Left cardiac atrium (tissue), 4 donors: ENCODE results near the gene HYDIN. TPM values are rescaled to one million over a fixed set of nuclear protein-coding genes. Genes with fewer than 3 reads are reported as not detected.
"Not testable (repeated sequence)": the region's sequence is repeated elsewhere in the genome, so short reads cannot be mapped to it uniquely, and the experiment has no call there.

ENCODE experiments used
- ATAC-seq, 2 donors: fragments of 200-7000 bp; cut with Tn5 transposase; one replicate each; pipeline ENCODE4 v1.9.1; 2020; ENCODE audit warnings: mild to moderate bottlenecking in 2 of 2, moderate library complexity in 2 of 2
- DNase-seq: peaks from one replicate; pipeline ENCODE4 v3.0.0-alpha.2; 2020
- intact Hi-C, 2 donors: fragments of 100-400 bp; cut with DNase I; formaldehyde crosslinking; loops; one replicate each; pipeline versions ENCODE4 v1.14.1 to v1.15.1; 2022 to 2023
- total RNA-seq, 2 donors: library from RNA; stranded (reverse); fragmentation: NEBNext Ultra II Directional; extraction: Animal tissue kit (Norgen Biotek cat#: 25700); gene quantifications; one replicate each; pipeline ENCODE4 v1.2.1, GENCODE V29; 2021
- donor health status: DM: no; HTN: yes; CAD: no.
- donor health status: DM: no; HTN: yes; CAD: no; lungs with severe emphysema.
- donor health status: DM: yes; HTN: yes; CAD: no.
- donor health status: Dilated cardiomyopathy.

HYDIN gene
- total RNA-seq, 2 donors from 2014 or later, result 0.38 to 0.65 TPM

DNA sequence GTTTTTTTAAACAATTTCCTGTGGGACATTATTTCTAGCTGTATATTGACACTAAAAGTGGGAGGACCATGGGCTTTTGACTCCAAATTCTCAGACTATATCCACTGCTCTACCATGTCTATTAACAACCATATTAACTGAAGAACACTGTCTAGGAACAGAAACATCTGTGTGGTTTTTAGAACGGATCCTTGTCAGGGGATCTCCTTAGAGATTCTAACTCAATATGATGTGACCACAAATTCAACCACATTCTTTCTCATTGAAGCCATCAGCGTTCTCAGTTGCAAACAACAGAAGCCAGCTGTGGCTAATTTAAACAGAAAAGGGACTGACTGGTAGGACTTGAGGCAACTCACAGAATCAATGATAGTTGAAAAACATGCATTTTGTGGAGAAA, 73.2 kb downstream of the HYDIN start:
- ATAC-seq, DNase-seq, intact Hi-C loops: not testable (repeated sequence)

DNA sequence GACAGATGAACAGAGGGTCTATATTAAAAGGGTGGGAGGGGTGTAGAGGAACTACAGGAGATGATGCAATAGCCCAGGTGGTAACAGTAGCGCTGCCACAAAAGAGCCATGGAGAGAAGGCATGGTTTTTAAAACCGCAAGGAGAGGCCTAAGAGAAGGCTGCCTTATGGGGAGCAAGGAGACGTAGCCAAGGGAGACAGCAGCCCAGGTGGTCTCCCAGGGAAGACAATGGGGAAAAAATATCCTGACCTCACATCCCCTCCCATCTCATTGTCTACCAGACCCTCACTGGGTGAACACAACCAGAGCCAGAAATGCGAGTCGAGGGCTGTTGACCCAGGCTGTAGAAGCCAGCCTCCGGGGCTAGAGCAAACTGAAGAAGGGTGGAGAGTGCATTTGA, 77.2 kb downstream of the HYDIN start:
- DNase-seq, ATAC-seq, intact Hi-C loops: not testable (repeated sequence)

DNA sequence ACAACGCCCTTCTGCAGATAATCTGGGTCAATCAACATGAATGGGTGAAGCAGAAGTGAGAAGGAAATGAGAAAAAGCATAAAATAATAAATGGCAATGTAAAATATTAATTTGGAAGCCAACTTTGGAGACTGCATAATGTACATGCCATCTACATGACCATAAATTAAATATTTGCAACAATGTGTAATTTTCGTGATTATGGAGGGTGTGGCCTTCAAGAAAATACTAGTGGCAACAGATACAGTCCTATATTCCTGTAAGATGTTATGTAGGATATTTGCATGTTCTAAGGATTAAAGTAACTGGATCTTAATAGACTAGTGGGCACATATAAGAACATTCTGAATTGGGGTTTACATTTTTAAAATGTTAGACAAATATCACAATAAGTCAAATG, 78.9 kb downstream of the HYDIN start:
- ATAC-seq, DNase-seq, intact Hi-C loops: not testable (repeated sequence)

DNA sequence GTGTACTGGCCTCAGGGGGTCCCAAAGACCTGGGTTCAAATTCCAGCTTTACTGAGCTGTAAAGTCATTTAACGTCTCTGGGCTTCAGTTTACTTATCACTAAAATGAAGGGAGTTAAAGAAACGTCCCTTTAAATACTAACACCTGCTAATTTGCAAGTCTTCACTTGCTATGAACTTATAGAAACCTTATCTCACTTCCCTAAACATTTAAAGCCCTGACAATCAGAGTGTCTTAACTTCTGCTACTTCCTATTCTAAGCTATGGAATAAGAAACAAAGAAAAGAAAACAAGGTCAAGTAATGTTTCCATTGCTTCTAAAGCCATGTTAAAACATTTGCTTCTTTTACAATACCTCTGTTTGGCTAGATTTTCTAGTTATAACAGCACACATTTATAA, 87.3 kb downstream of the HYDIN start:
- intact Hi-C loops, ATAC-seq, DNase-seq: not testable (repeated sequence)

DNA sequence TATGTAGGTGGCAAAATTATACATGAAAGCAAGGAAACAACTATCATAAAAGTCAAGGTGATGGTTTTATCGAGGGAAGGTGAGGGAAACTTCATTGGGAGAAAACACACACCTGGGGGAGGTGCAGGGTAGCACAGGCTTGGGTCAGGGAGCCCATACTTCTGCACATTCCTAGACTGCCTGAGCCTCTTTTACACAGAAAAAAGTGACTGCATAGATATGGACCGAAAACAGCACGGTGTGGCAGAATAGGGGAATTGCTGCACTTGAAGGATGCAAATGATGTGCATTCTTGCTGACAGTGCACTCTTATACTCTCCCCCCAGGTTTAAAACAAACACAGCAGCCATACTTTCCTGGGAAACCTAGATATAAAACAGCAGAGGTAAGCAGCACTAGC, 120.0 kb downstream of the HYDIN start:
- intact Hi-C loops, ATAC-seq, DNase-seq: not testable (repeated sequence)

DNA sequence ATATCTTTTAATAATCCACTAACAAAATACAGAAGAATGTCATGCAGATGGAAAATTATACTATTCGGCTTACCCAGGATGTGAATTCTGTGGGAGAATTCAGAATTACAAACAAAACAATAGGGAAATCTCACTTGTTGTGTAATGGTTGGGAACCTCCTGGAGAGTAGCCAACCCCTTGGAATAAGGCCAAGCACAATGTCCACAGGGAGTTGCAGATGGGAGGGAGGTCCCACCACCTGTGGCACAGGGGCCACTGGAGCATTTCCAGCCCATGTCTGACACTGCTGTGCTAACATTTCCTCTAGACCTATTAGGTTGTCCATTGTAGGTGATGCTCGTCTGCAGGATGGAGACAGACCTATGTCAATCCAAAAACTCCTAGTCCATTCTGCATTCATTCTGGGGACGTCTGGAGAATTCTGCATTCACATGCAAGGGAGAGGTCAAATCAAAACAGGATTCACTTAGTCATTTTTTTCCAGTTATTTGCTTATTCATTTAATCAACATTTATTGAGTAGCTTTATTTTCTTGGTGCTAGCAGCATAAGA, 120.8 kb downstream of the HYDIN start:
- intact Hi-C loops, ATAC-seq, DNase-seq: not testable (repeated sequence)

DNA sequence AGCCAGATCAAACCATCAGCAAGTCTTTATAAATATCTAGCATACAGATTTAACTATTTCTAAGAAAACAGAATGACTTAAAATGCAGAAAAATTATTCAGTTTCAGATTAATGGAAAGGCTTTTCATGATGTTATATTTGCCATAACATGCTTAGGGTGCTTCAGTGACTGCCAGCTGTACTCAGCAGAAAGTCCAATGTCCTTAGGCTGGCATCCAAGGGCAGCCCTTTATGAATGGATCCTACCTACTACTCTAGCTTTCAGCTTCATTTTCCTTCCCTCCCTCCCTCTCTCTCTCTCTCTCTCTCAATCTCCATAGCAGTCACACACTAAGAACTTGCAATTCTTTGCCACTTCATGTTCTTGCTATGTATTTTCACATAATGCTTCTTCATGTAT, 124.6 kb downstream of the HYDIN start:
- ATAC-seq, DNase-seq, intact Hi-C loops: not testable (repeated sequence)

DNA sequence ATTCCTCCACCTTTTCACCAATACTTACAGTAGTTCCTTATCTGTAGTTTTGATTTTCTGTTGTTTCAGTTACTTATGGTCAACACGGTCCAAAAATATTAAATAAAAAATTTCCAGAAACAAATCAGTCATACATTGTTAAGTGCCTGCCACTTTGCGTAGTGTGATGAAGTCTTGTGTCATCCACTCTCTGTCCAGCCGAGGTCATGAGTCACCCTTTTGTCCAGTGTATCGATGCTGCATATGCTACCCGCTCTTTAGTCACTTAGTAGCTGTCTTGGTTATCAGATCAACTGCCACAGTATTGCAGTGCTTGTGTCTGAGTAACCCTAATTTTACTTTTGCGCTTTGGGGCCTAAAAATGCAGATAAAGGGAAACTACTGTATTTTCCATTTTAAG, 146.9 kb downstream of the HYDIN start:
- intact Hi-C loops, ATAC-seq, DNase-seq: not testable (repeated sequence)

DNA sequence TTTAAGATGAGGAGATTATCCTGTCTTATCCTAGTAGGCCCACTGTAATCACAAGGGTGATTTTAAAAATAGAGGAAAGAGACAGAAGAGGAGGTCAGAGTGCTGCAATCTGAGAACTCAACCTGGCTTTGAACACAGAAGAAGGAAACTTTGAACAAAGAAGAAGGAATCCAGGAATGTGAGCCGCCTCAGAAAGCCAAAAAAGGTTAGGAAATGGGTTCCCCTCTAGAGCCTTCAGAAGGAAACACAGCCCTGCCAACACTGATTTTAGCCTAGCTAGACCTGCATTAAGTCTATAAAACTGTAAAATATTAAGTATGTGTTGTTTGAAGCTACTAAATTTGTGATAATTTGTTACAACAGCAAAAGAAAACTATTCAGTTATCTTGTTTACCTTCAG, 149.7 kb downstream of the HYDIN start:
- ATAC-seq, intact Hi-C loops, DNase-seq: not testable (repeated sequence)

DNA sequence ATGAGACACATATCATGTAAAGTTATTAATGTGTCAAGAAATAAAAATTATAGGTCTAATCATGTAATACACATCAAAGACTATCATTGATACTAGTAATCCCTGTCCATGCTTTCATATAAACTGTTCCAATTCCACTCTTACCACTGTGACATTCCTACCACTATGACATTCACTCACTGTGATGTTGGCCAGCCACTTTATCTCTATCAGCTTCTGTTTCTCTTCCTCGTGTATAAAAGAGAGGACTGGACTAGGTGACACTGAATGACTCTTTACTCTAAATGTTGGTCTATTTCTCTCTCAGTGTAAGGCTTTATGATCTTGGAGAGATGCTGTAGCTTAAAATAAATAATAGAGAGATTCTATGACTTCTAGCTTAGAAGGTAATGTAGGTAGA, 150.3 kb downstream of the HYDIN start:
- DNase-seq, intact Hi-C loops: not testable (repeated sequence)
- ATAC-seq, result peak in 1 of 2 donors; percentile 38

DNA sequence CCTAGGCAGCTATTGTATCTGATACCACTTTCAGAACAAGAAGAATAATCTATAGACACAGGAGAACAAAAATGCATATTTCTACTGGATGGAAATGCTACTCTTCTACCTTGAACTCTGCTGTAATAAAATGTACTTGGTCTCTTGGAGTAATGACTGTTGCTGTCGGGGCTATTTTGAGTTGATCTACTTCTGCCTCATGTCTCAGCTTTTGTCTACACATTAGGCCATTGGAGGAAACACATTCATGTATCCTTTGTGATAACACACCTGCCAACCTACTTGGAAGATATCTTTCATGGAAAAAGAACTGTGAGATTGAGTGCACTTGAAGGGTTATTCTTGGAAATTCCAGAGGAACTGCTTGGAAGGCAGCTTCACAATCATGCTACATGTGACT, 159.9 kb downstream of the HYDIN start:
- ATAC-seq, intact Hi-C loops, DNase-seq: not testable (repeated sequence)

DNA sequence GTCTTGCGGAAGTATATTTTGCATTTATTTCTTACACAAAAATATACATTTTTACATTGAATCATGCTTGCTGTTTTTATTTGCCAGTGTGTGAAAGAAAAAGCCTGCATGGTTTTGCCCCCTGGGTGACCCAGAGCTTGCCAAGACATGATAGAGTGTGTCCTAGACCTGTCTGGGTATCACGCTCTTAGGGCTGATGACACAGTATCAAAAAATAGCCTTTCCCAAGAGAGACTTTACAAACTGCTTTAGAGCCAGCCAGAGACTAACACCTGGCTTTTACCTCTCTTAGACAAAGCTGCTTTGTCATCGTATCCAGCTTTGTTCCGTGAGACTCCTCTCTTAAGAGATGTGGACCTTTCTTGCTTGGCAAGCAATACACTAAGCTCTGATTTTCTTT, 160.7 kb downstream of the HYDIN start:
- peak in 1 of 2 donors; percentile 35 for ATAC-seq
- DNase-seq, intact Hi-C loops: not testable (repeated sequence)

DNA sequence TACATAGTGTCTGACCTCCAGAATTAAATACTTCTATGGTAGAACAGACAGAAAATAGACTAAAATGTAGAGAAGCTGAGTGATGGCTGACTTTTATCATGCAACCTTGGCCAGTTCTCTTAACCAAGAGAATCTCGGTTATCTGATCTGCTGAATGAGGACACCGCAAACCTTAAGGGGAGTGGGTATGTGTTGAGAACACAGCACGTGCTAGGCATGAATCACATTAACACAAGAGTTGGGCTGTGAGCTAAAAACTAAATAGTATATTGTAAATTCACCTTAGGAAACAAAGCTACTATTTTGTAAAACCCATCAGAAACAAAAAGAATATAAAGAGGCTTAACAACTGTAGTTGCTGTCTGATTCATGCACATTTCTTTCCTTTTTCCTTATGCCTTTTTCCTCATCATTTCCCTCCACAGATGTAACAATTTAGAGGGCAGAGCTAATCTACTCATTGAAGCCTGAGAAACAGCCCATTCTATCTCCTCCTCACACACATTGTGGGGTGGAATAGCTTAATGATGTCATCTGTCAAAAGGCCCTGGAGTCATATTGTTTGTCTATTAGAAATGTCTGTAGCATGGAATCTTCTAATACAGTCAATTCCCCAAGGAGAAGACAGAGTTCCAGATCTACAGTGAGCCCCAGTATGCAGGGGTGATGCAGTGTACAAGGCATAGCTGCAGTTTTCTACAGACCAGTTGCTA, 176.5 kb downstream of the HYDIN start:
- DNase-seq, intact Hi-C loops, ATAC-seq: not testable (repeated sequence)

DNA sequence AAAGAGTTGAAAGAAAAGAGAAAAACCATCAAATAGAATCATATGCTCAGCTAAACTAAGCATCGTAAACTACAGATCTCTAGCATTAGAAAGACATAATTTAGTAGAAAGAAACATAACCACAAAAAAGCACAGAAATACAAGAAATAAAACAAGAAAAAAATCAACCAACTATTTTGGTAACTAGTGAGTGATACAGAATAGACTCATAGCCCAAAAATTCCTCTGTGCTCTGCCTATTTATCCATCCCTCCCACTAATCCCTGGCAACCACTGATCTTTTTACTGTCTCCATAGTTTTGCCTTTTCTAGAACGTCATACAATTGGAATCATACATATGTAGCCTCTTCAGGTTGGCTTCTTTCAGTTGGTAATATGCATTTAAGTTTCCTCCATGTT, 180.2 kb downstream of the HYDIN start:
- intact Hi-C loops, DNase-seq: not testable (repeated sequence)
- ATAC-seq, result peak in 1 of 2 donors; percentile 68

DNA sequence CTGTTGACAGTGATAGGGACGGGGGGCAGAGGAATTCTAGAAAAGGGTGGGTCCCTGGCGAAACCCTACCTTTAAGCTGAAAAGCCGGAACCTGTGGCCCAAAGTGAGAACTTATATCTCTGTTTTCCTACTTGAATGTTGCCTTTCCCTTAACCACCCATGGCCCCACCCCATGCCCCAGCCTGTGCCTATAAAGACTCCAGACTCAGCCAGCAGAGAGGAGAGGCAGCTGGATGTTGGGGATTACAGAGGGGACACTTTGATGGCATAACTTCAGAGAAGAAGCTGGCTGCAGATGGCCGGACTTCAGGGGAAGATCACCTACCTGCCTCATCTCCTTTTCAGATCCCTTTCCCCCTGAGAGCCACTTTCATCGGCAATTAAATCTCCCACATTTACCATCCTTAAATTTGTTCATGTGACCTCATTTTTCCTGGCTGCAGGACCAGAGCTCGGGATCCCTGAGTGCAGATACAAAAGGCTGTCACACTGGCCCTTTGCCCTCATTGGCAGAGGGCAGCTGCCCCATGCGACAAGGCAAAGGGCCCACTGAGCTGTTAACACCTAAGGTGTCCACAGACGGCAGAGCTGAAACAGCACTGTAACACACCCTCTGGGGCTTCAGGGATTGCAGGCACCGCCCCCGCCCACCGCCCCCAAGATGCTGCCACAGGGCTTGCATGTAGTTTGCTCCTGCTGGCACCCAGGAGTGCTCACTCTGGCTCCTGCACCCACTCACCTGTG, 191.0 kb downstream of the HYDIN start:
- ATAC-seq, DNase-seq, intact Hi-C loops: not testable (repeated sequence)

DNA sequence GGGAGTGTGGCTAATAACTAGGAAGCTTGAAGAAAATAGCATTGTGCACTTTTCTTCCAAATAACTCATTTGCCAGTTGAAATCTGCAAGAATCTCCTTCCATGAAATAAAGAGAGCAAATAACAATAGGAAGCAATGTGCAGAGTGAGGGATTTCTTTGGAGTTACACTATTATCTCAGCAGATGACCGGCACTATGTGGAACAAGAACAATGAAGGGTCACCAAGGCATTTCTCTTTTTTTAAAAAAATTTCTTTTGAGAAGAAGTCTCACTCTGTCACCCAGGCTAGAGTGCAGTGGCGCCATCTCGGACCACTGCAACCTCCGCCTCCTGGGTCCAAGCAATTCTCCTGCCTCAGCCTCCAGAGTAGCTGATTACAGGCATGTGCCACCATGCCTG, 192.1 kb downstream of the HYDIN start:
- intact Hi-C loops, ATAC-seq, DNase-seq: not testable (repeated sequence)

DNA sequence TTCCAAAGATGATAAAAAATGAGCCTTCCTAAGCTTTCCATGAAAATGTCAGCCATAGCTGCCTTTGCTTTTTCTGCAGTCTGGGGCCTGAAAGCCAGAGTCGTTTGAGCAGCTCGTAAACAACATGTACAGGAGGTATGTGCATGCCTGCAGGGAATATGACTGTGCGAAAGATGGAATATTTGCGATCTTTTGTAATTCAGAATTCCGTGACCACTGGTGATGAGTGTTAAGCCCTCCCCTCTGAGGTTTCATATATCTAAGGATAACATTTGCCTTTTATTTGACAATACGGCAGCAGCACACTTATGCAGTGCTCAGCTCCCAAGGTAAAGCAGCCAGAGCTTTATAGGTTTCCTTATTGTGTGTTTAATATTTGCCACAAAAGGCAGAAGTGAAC, 192.5 kb downstream of the HYDIN start:
- DNase-seq, ATAC-seq, intact Hi-C loops: not testable (repeated sequence)

DNA sequence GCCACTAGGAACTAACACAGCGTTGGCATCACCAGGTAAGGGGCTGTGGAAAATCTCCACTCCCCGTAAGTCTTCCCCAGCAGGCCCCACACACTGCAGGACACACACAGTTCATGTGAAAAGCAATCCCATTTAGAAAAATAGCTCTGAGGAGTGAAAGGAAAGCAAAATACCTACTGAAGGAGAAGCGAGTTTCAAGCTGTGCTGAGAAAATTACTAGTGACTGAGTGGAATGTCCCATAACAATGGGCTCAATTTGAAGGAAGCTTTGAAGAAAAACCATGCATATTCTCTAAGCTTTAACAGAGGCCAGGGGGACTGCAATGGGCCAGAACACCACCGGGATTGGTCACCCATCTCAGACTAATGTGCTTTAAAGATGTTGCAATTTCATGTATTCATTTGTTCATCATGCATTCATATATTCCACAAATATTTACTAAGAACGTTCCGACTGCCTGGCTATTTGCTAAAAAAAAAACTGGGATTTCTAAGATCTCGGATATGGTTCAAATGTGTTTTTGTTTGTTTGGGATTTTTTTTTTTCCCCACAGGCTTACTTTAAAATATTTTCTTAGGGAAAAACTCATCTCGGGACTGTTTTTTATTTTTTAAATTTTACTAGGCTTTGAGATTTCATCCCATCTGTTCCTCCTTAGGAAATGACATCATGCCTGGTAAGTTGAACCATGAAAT, 202.3 kb downstream of the HYDIN start:
- DNase-seq, ATAC-seq, intact Hi-C loops: not testable (repeated sequence)

DNA sequence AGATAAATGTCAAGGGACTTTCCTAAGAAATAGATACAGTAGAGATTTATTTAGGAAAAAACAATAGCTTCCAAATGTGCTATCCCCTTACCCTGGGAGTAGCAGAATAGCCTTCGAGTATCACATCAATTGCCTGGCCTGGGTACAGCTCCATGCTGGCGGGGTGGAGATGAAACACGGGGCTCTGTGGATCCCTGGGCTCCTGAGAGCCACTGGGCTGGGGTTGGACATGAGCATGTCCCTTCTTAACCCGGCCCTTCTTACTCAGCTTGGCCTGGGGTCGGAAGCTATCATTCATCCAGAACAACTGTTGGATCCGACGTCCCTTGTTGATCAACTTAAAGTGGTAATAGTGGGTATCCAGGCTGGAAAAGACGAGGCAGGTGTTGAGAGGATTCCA, 203.0 kb downstream of the HYDIN start:
- intact Hi-C loops, ATAC-seq, DNase-seq: not testable (repeated sequence)
